CD4-positive, alpha-beta T cell treated with Interleukin-10 for 1 hour (primary cell): ENCODE results near the gene TESMIN.

Experiments
- DNase-seq: peaks from one replicate; pipeline ENCODE4 v3.0.0-alpha.2; 2020

TESMIN gene

GRCh38 chr11:68680541-68681231, 70.6 kb downstream of the TESMIN start:
- no peak for DNase-seq

DNA sequence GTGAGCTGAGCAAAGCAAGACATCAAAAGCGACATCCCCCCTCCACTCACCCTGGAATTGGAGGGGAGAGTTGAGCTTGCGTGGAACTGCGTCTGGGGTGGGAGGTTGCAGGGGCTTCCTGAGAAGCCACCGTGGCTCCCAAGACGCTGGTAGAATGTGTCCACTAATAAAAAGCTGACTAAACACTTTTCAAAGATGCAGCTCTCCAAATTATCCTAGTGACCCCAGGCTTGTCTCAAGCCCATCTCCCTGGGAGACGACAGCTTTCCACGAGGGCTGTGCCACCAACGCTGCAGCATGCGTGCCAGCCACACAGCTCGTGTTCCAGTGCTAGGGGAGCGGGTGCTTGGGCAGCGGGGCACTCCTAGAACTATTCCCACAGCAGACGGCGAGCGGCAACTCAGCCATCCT, 73.3 kb downstream of the TESMIN start:
- DNase-seq, result no peak

DNA sequence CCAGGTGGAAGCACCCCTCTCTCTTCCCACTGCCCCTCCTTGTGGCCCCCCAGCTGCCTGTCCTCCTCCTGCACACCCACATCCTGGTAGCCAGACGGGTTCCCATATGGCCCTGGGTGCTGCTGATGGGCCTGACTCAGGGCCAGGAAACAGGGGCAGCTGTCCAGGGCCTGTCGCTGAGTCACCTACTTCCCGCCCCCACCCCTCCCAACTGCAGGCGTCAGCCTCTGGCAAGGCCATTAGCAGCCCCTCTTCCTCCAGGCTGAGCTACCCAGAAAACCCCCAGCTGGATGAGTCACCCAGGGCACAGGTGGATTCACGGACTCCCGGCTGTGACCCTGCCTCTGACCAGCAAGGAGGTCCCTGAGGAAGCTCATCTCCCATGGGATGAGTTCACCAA, 73.9 kb downstream of the TESMIN start:
- DNase-seq, result no peak

DNA sequence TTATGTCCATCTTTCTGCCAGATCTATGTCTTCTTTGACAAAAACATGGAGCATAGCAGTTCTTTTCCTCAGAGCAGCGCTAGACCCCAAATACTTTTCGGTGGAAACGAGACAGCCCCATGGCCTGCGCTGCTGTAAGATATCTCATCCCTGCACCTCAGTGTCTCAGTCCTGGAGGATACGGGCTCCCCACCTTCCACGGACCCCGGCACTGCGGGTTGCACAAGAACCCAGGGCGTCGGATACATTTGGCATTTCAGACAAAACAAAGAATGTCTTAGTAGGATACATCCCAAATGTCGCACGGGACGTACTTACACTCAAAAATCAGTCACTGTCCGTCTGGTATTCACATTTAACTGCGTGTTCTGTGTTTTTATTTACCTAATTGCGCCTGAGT, 76.9 kb downstream of the TESMIN start:
- DNase-seq, result no peak

- no peak for DNase-seq
Observed at GRCh38 chr11:68673991-68674390, 77.3 kb downstream of the TESMIN start.

- DNase-seq, result no peak
Observed at GRCh38 chr11:68673306-68673945, 77.9 kb downstream of the TESMIN start.

GRCh38 chr11:68670208-68670992, 80.9 kb downstream of the TESMIN start:
- no peak for DNase-seq

- no peak for DNase-seq
Observed at GRCh38 chr11:68669301-68670090, 81.8 kb downstream of the TESMIN start.

DNA sequence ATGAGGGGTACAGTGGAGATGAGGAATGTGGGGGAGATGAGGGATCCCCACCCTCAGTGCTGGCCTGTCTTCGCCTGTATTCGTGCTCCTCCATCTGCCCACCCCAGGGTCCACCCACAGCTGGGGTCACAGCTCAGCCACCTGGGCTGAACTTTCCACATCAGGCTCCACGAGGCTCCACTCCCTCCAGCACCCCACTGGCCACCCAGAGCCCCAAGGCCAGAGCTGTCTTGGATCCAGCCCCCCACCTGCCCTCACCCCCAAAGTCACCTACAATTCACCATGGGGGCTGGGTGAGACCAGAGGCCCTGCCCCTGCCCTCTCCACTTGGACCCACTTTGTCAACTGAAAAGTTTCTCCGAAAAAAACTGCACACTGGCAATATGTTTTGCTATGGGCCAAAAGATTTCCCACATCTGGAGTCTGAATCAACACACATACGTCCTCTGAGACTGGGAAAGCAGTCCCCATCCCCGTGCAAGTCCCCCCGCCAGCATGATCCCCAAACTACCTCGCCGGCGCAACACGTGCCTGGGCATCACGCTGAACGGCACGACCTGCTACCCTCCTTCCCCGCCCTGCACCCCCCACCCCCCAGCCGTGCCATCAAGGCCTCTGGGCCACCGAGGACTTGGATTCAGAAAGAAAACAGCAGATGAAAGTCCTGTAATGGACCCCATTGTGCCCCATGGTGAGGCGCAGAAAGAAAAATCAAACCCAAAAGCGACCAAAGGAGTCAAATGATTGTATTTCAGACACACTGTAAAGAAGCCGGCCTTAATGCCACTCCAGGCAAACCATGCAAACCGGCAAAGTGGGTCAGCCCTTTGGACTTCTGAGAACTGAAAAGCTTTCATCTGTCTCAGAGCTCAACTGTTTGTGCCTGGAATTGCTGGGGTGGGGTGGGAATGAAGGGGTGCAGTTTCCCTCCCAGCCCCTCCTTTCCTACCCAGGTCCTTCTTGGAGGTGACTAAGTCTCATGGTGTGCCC, 83.5 kb downstream of the TESMIN start:
- no peak for DNase-seq

GRCh38 chr11:68666849-68667248, 84.5 kb downstream of the TESMIN start:
- no peak for DNase-seq

DNA sequence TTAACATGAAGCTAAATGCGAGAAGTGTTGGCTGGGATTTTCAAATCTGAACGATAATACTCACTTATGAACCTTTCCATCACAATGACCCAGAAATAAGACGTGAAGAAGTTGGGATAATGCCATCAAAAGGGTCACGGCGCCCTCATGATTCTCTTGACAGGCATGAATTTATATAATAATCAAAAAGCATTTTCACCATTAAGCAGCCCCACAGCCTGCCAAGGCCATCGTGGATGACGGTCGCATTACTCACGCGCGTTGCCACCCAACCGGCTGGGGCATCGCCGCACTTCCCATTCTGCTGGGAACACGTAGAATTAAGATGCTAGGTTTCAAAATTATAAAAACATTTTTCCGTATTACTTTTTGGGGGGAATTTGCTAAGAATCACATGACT, 85.9 kb downstream of the TESMIN start:
- DNase-seq, result no peak

DNA sequence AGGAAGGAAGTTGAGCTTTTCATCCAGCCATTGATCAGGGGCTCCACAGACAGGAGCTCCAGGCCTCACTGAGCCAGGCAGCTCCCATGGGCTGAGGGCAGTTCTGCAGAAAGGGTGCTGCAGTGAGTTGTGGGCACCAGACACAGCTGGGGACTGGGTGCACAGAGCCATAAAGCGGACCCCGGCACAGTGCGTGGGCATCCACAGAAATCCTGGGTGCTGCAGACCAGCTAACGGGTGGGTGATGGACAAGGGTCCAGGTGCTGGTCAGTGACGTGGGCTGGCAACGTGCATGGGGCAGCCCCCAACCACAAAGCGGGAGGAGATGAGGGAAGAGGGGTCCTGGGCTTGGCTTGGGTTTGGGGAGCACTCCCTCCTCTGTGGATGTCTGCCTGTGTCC, 86.4 kb downstream of the TESMIN start:
- DNase-seq, result no peak

GRCh38 chr11:68664141-68664540, 87.2 kb downstream of the TESMIN start:
- DNase-seq, result no peak

GRCh38 chr11:68663482-68664010, 87.8 kb downstream of the TESMIN start:
- DNase-seq, result no peak

DNA sequence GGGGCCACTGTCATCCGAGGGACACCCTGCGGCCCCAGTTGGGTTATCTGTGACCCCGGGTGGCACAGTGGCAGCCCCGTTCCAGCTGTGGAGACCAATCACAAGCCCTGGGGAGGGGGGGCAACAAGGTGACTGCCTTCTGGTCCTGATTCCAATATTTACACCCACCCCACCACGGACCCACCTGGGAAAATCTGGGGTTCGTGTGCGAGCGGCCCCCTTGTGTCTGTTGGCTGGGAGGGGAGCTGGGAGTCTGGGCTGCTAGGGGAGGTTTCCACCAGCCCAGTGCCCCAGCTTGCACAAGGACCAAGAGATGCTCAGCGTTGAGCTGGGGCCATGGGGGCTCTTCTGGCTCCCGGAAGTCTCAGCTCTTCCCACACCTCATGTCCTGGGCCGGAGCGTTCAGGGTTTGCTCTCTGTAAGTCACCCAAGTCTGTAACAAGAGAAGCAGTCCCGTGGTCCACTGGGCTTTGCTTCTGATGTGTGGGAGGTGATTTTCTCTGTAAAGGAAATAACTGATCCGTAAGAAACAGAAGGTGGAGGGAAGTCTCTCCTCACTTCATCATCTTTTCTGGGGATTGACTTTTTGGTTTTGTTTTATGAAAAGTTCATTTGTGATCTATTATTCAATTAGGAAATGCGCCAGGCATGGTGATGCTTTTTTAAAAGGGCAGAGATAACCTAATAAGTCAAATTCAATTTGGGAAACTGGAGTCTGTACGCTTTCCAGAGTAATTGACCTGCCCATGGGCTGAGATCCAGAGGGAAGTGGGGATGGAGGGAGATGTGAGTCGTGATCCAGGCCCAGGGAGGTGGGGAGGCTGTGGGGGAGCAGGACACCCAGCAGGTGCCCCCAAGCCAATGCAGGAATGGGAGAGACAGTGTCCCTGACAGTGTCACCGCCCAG, 89.4 kb downstream of the TESMIN start:
- no peak for DNase-seq

GRCh38 chr11:68661014-68661413, 90.3 kb downstream of the TESMIN start:
- DNase-seq, result no peak

DNA sequence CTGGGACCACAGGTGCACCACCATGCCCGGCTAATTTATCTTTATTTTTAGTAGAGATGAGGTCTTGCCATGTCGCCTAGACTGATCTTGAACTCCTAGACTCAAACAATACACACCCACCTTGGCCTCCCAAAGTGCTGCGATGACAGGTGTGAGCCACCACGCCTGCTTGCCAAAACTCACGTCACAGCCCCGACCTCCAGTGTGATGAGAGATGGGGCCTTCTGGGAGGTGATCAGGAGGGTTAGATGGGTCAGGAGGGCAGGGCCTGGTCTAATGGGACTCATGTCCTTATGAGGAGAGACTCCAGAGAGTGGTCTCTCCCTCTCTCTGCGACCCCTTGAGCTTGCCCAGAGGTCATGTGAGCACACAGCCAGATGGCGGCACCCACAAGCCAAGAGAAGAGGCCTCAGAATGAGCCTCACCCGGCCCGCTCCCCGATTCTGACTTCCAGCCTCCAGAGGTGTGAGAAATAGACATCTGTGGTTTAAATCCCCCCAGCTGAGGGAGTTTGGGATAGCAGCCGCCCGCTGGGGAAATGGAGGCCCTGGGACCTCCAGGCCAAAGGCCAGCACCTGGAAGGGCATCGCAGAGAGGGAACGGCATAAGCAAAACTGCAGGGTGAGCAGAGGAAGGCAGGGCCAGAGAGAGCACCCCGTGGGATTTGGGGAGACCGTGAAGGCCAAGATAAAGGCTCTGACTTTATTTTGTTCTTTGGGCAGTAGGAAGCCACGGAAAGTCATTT, 91.1 kb downstream of the TESMIN start:
- no peak for DNase-seq

GRCh38 chr11:68659158-68659921, 92.0 kb downstream of the TESMIN start:
- DNase-seq, result no peak

GRCh38 chr11:68658661-68659060, 92.7 kb downstream of the TESMIN start:
- no peak for DNase-seq
